ENCODE measurements around the gene NOL4L.

The NOL4L gene

GRCh38 chr20:32521780-32522525 is 63.2 kb downstream of the NOL4L start:
- DNase-seq: peak; percentile 62

- no peak for DNase-seq
These were observed 64.3 kb downstream of the NOL4L start for GRCh38 chr20:32520927-32521203.

- no peak for DNase-seq
These were observed 65.8 kb downstream of the NOL4L start for GRCh38 chr20:32519381-32519730.

- no peak for DNase-seq
These were observed 66.3 kb downstream of the NOL4L start for GRCh38 chr20:32518593-32519380.

GRCh38 chr20:32517914-32518592 is 67.1 kb downstream of the NOL4L start:
- DNase-seq: no peak

- DNase-seq: no peak
These were observed 67.6 kb downstream of the NOL4L start for GRCh38 chr20:32517518-32517873.

GRCh38 chr20:32516583-32517517 is 68.3 kb downstream of the NOL4L start:
- DNase-seq: no peak

- no peak for DNase-seq
These were observed 69.5 kb downstream of the NOL4L start for GRCh38 chr20:32515631-32516101.

GRCh38 chr20:32514760-32515159 is 70.4 kb downstream of the NOL4L start:
- DNase-seq: no peak

- DNase-seq: no peak
These were observed 71.9 kb downstream of the NOL4L start for GRCh38 chr20:32513031-32513866.

GRCh38 chr20:32512047-32512385 is 73.1 kb downstream of the NOL4L start:
- no peak for DNase-seq

- no peak for DNase-seq
These were observed 73.6 kb downstream of the NOL4L start for GRCh38 chr20:32511358-32512046.

GRCh38 chr20:32510601-32511357 is 74.4 kb downstream of the NOL4L start:
- no peak for DNase-seq

GRCh38 chr20:32510120-32510600 is 75.0 kb downstream of the NOL4L start:
- DNase-seq: no peak

GRCh38 chr20:32509639-32510066 is 75.5 kb downstream of the NOL4L start:
- peak; percentile 67 for DNase-seq

- no peak for DNase-seq
These were observed 76.4 kb downstream of the NOL4L start for GRCh38 chr20:32508775-32509119.

GRCh38 chr20:32507998-32508774 is 76.9 kb downstream of the NOL4L start:
- DNase-seq: no peak

GRCh38 chr20:32506721-32507120 is 78.4 kb downstream of the NOL4L start:
- no peak for DNase-seq

GRCh38 chr20:32505723-32506473 is 79.2 kb downstream of the NOL4L start:
- DNase-seq: no peak
